Activated CD8-positive, alpha-beta memory T cell treated with anti-CD3 and anti-CD28 coated beads, Interleukin-2, amount 50 U/mL, for 4 hours (primary cell): ENCODE measurements around the gene QSOX2.

Experiments used
- DNase-seq: peaks from one replicate; pipeline ENCODE4 v3.0.0-alpha.2; 2020

The QSOX2 gene

DNA sequence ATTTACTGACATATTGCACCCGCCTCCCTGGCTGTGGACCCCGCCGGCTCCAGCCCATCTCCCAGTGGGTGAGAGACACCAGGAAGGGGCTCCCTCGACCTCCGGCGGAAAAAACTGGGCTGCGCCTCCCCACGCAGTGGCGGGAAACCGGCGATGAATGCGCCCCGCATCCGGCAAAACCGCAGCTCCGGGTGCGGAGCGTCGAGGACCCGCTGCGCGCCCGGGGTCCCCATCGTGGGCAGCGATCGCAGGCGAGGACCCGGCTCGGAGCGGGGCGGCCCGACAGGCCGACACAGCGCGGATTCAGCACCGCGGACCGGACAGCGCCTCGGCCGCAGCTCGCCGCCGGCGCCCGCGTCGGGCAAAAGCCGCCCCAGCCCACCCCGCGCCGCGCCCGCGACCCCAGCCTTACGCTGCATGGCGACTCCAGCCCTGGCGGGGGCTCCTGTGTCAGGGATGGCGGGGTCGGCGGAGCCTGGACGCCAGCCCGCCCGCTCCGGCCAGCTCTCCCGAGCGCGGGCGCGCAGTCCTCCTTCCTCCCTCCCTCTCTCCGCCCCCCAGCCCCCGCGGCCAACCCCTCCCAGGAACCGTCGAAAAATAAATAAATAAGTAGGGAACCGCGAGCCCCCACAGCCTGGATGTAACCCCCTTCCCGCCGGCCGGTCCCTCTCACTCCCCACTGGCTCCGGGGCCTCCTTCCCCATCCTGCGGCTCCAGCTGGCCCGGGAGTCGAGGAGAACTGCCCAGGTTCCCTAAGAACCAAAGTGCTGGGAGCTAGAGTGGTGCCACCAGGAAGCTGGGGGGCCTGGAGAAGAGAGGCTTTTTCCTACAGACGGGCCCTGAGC, 43.8 kb downstream of the QSOX2 start:
- DNase-seq, result no peak

DNA sequence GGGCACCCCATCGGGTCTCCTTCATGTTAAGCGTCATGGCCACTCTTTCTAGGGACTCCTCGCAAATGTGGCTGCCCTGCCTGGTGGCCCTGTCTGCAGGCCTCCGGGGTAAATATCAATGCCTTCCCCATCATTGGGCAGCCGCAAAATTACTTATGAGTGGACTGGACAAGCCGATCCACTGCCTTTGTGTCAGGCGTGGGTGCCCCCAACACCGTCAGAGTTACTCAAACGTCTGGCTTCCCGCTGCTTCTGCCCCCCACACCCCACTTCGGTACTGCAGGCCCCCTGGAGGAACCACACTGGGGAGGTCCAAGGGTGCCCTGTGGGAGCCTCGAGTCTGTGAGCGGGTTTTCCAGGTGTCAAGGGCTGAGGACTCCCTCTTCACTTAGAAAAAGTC, 44.4 kb downstream of the QSOX2 start:
- no peak for DNase-seq

DNA sequence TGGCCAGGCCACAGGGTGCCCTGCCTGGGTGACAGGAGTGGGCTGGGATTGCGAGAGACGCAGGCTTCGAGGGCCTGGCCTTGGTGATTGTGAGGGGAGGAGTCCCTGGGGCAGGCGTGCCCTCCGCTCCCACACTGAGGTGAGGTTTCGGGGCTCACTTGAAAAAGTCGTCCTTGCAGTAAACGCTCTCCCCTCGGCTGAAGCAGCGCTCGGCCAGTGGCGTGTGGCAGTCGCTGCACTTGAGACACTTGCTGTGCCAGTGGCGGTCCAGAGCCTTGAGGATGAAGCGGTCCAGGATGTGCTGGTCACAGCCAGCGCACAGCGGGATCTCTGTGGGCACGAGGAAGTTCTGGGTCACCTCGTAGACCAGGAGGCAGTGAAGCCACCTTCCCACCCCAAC, 45.2 kb downstream of the QSOX2 start:
- DNase-seq, result no peak

DNA sequence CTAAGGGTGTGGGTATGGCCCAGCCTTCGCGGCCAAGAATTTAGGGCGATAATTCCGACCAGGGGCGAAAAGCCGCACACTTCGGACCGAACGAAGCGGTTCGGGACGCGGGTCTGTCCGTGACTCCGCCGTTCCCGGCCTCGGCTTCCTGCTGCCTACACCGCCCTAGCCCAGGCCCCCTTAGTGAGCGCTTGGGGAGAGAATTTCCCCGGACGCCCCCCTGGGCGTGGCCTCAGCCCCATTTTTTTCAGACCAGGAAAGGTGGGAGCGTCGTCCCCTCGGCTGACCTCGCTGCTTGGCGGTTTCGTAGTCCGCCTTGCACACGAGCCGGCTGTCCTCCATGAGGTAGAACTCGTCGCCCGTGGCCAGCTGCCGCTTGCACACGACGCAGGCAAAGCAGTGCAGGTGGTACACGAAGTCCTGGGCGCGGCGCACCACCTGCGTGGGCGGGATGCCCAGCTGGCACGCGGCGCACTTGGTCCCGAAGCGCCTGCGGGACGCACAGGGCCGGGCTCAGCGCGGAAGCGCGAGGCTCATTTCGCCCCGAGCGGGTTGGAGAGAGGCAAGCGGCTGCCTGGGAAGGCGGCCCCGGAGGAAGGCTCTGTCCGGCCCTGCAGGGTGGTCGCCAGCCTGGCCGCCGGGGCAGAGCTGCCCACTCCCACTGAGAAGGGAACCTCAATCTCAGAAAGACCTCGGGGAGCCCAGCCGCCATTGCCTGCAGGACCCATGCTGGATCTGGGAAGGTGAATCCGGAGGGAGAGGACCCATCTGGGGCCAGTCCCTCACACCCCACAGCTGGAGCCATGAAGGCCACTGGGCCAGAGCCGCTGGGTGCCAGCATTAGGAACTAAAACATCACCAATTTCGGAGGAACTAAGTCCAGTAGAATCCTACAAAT, 46.0 kb downstream of the QSOX2 start:
- DNase-seq, result no peak

DNA sequence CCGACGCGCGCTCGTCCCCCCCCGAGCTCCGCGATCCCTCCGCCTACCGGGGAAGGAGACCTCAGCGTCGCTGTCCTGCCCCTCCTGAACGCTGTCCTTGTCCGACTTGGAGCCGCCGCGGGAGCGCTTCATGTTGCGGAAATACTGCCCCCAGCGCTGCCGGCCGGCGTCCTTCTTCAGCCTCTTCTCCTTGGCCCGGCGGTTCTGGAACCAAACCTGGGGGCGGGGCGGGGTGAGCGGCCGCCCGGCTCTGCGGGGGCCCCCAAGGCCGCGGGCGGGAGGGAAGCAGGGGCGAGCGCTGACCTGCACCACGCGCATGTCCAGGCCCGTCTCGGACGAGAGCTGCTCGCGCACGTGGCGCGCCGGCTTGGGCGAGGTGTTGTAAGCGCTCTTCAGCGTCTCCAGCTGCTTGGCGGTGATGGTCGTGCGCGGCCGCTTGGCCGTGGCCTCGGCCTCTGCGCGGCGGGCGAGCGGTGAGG, 47.0 kb downstream of the QSOX2 start:
- DNase-seq, result no peak

DNA sequence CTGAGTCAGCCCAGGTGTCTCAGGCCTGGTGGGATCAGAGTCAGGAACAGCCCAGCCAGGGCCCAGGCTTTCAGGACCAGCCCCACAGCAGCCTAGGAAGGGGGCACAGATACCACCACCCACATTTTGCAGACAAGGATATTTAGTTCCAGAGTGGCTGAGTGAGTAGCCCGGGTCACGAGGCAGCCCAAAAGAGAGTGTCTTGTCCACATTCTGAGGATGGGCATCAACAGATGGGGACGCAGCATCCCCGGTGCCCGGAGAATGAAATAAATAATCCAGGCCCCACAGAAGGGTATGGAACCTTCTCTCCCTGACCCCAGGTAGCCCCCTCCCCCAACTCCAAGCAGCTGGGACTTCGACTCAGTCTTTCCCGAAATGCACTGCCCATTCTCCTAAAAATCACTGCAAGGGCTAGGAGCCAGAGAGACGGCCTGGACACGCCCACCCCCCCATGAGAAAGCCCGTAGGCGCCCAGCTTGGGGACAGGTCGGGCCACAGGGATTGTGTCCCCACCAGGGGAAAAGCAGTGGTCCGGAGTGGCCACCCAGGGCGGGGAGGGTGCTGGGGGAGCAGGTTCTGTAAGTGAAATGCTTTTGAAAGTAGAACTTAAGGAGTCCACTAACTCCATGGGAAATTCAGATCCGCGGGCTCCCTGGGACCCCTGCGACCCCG, 47.5 kb downstream of the QSOX2 start:
- no peak for DNase-seq

DNA sequence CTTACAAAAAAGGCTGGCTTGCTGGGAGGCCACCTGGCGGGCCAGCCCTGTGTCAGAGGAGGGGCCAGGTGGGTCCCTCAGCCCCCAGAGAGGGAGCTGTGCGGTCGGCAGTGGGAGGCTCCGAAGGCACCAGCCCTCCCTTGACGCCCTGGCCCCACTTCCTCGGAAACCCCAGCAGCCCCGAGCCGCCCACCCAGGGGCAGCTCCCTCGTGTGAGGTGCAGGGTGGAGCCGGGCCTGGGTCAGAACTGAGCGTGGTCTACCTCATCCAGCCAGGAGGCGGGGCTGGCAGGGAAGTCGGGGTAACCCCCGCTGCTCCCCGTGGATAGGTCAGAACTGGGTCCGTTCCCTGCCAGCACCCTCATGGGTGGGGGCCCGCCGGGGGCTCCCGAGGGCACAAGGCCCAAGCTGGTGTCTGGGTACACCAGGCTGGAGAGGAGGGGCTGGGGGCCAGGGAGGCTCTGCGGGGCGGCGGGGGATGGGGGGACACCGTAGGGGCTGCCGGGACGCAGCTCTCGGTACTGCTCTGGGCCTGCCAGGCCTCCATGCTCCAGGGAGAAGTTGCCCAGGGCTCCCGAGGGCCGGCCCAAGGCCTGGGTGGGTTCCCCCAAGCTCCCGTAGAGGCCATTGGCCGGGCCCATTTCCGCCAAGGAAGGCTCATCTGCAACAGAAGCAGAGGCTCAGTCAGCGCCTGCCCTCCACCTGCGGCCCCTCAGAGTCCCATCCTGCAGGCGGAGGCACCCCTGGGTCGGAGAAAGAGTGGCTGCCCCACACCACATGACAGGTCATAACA, 48.3 kb downstream of the QSOX2 start:
- DNase-seq, result no peak

DNA sequence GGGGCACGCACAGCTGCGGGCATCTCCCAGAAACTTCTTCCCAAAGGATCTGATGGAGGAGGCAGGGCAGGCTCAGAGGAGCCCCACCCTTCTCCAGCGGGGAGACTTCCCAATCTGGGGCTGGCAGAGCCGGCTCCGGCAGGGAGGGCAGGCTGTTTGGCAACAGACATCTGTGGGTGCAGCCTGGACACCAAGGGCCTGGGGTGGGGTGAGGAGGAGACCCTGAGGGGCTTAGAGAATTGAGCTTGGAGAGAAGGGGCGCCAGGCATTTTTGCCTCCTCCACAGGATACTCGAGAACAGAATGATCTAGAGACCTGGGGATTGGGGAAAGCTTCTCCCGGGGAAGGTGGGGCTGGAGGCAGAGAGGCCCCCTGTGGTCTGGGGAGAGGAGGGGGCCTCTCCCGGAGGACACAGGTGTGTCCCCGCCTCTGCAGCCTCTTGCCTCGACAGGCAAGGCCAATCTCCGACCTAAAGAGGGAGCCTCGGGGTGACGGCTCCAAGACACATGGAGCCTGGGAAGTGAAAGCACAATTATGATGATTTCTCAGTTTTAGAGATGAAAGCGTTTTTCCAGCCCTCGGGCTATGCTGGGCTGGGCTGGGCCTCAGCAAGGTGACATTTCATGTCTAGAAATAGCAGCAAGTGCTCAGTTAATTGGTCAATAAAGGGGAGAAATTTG, 49.1 kb downstream of the QSOX2 start:
- DNase-seq, result no peak

DNA sequence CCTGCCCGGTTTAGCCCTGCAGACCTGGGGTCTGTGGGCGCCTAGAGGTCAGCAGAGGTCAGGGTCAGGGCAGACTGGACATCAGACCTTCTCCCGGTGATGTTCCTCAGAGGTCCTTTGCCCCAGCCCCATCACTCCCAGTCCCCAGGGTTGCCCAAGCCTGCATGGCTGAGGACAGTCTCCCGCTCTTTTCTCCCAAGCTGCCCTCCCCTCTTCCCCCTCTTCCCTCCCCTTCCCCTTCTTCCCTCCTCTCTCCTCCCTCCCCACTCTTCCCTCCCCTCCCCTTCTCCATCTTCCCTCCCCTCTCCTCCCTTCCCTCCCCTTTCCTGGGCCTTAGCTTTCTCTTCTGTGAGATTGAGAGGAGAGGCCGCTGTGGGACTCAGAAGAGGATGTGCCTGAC, 51.1 kb downstream of the QSOX2 start:
- no peak for DNase-seq

DNA sequence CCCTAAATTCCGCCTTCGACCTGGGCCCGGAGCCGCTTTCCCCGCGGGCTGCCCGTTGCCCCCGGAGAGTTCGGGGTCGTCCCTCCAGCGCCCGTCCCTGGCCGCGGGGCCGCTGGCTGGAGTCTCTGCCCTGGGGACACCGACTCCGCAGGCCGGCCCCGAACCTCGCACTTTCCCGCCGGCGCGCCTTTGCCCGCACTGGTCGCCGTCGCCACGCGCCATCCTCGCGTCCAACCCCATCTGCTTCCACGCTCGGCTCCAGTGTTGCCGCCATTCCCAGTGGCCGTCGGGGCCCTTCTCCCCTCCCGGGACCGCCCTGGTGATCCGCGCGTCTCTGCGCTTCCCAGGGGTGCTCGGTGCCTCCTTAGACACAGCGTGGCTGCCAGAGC, 51.7 kb downstream of the QSOX2 start:
- no peak for DNase-seq

DNA sequence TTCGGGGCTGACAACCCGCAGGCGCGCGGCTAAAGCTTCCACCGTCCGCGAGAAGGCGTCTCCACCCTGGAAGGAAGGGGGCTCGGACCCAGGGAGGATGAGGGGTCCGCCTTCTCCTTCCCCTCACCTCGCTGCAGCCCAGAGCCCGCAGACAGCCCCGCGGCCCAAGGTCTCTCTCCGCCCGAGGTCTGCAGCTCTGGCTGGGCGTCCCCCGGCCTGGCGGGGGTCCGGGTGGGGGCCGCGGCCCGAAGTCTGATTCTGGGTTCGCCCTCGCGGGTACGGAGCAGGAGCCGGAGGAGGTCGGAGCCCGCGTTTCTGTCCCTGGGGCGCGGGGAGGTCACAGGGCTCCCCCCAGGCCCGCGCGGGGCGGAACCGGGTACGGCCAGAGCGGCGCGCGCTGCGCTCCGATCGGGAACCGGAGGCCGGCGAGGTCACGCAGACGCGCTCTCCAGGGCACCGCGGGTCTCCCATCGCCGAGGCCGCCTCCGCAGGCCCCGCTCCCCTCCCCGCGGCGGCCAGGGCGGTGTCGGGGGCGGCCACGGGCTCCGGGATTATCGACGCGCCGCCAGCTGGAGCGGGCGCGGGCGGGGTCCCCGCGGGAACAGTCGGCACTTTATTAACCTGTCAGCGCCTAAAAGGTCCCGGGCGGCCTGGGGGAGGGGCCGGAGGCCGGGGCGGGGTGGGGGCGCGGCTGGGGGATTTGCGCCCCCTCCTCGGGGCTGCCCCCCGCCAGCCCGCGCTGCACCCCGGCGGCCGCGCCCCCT, 52.3 kb downstream of the QSOX2 start:
- DNase-seq, result no peak

DNA sequence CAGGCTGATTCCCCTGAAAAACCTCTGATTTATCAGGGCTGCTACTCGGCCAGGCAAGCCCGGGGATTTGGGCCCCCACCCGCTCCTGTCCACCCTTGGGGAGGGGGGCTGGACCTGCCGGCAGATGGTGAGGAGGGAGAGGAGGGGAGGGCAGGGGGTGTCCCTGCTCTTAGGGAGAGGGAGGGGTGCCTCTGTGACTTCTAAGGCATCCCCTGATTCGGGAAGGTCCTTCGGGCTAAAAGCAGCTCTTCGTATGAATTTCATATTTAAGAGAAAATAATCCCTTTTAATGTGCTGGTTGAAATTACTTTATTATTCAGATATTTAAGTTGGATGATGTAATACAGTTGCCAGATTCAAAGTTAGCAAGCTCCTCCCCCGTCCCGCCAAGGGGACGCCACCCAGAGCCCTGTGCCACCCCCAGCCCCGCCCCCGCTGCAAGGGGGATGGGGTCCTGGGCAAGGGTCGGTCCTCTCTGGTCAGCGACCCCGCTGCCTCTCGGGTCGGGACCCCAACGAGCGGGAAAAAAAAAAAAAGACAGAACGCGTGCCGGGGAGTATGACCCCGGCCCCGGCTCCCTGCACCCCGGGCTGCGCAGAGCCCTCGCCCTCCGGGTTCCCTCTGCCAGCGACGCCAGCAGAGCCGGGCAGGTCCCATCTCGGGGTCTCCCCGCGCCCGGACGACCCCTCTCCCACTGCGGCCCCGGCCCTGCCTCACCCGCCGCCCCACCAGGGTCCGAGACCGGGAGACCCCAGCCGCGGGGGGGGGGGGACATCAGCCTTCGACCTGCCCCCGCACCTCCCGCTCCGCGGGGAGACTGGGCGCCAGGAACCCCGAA, 53.1 kb downstream of the QSOX2 start:
- DNase-seq, result no peak

DNA sequence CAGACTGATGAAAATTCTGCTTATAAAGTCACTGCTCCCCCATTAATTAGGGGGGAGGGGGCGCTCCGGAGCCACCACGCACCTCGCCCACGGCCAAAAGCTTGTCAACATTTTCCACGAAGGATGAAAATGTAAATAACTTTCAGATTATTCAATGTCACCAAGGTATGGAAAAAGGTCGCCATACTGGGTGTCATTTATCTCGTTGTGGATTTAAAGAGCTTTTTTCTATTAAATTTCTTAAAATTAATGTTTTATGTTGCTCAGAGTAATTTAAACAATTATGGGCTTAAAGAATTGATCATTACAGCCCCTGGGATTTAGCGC, 53.7 kb downstream of the QSOX2 start:
- DNase-seq, result no peak

DNA sequence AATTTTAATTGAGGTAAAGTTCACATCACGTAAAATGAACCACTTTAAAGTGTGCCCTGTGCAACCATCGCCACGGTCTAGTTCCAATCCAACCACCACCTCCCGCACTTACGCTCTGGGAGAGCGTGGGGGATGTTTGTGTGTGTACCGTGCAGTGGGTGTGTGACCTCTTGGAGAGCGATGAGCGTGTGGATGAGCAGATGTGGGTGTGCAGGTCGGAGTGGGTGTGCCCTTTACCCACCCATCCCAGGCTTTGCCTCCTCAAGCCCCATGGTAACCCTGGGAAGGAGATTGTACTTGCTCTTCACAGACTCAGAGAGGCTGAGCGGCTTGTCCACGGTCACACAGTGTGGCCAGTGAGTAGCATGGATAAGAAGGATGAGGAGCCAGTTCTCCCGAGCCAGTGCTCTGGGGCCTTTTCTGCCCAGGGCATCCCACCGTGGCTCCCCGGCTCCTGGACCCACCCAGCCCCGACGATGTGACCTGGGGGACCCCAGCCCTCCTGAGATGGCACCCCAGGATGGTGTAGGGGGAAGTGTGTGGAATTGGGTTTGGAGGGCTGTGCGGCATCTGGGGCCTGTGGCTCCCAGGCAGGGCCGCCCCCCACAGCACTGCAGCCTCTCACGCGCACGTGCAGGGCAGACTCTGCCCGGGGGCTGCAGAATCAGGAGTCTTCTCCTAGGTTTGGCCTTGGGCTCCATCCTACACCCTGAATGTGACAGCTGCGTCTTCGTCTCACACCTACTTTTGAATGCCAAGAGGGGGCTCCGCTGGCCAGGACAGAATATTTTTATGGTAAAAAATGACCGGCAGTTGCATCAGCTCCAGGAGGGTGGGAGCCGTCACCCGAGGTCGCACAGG, 54.3 kb downstream of the QSOX2 start:
- no peak for DNase-seq

DNA sequence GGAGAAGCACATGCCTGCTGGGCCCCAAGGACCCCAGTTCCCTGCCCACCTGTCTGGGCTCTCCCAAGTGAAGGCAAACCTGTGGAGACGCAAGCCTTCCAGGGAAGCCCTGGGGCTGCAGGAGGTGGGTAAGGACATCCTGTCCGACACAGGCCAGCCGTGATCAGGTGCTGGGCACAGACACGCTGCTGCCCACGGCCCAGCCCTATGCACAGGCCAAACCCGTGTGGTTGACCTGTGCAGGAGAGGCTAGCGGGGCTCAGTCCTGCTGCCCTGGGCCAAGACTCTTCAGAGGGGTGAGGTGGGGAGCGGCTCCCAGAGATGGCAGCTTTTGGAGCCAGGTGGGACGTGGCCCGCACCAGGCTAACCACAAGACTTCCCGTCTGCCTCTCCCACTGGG, 55.0 kb downstream of the QSOX2 start:
- DNase-seq, result no peak

DNA sequence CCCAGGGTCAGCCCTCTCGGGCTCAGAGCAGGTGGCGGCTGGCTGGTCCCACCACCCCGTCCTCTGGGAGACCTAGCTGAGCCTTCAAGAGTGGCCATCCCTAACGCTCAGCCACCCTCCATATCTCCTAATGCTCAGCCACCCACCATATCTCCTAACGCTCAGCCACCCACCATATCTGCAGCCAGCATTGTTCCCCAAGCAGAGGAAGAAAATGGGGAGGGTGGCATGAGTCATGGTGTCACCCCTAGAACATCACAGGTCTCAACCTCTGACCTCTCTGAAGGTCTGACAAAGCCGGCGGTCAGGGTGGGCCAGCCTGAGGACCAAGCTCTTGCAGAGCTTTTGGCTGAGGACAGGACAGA, 55.4 kb downstream of the QSOX2 start:
- no peak for DNase-seq

DNA sequence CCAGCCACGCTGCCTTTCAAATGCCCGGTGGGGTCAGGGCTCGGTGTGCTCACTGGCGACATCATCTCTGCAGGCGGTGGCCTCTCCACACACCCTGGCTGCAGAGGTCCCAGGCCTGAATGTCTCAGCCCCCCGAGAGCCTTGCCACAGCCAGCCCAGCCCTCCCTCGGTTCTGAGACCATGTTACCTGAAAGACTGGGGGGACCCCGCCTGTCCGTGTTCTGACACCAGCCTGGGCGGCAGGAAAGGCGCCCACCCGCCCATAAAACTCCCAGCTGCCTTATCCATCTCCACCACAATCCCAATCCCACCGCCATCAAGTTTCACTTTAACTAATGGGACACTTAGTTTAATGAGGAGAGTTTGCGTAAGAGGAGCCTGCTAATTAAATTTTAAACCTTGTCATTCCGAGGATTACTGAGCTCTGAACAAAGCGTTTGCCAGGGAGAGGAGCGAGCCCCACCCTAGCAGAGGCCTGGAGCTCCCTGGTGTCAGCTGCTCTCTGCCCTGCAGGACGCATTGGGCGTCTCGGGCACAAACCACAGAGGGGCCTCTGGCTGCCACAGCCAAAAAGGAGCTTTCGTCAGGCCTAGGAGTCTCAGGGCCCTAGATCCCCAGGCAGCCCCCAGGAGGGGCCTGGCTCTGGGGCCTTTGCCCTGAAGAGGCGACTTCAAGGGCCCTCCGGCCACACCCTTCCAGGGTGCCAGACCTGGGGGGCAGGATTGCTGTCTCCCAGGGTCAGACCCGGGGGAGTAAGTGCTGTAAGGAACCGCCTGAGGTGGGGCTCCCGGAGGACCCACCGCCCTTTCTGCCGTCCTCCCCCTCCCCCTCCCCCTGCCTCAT, 56.0 kb downstream of the QSOX2 start:
- no peak for DNase-seq
